ENCODE results near the gene SNX3. TPM values are rescaled to one million over a fixed set of nuclear protein-coding genes. Genes with fewer than 3 reads are reported as not detected.

SNX3 gene
- total RNA-seq, 2 experiments from 2014 or later = 72.9 to 88.6 TPM

DNA sequence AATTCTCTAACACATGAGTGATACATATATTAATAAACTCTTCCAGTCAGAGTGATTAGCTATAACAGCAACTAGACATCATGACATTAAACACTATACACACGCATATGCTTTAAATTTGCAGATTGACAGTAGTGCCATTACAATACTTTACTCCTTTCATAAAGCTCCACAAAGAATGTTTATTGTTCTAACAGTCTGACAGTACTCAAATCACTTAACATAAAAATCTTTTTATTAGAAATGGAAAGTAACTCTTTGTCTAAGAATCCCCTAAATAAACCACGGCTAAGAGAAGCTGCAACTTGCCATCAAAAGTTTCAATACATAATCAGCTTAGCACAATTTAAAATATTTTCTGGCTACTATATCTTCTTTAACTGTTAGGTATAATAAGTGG lies 24.0 kb downstream of the SNX3 start:
- no TSS peak for BruUV-seq (replicated peaks)
- TF ChIP-seq EZH2phosphoT487 (IDR thresholded peaks at IDR 0.05; ENCODE audit: borderline replicate concordance, low read depth, low read length) = no peak
- TF ChIP-seq, protein P1, sequence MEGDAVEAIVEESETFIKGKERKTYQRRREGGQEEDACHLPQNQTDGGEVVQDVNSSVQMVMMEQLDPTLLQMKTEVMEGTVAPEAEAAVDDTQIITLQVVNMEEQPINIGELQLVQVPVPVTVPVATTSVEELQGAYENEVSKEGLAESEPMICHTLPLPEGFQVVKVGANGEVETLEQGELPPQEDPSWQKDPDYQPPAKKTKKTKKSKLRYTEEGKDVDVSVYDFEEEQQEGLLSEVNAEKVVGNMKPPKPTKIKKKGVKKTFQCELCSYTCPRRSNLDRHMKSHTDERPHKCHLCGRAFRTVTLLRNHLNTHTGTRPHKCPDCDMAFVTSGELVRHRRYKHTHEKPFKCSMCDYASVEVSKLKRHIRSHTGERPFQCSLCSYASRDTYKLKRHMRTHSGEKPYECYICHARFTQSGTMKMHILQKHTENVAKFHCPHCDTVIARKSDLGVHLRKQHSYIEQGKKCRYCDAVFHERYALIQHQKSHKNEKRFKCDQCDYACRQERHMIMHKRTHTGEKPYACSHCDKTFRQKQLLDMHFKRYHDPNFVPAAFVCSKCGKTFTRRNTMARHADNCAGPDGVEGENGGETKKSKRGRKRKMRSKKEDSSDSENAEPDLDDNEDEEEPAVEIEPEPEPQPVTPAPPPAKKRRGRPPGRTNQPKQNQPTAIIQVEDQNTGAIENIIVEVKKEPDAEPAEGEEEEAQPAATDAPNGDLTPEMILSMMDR (conservative IDR thresholded peaks at IDR 0.05; ENCODE audit: low read length) = no peak
- CTCF ChIA-PET (ENCODE audit: unreplicated experiment) = no interaction called here

DNA sequence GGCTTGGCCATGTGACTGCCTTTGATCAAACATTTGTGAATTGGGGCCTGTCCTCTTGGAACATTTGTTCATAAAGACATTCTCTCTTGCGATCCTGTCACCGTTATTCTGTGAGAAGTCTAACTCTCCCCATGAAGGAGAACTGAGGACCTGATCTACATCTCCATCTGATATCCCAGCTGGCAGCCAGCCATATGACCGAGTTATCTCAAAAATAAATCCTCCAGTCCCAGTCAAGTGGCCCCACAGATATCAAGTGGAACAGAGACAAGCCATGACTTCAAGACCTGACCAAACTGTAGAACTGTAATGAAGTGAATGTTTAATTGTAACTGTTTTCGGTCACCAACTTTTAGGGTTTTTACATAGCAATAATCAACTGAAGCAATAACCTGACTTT lies 25.7 kb downstream of the SNX3 start:
- H3K9me3 ChIP-seq (ENCODE audit: low read length) = no peaks in the 10 kb centered on the region

More for the DNA sequence above, 24.0 kb downstream of the SNX3 start:
- DNase-seq (ENCODE audit: low spot score) = no peak
- Histone ChIP-seq H3K79me2 (ENCODE audit: insufficient read depth, low read depth, low read length) (peaks cover 38% of the 10 kb centered on the region; the same call in 1 of the 2 replicates), H3K36me3 (ENCODE audit: insufficient read depth, low read length) (peaks cover 75% of the 10 kb centered on the region), H3K9me2 (ENCODE audit: insufficient read depth, low read length) (no peaks in the 10 kb centered on the region), H3K9me3 (ENCODE audit: low read length) (peaks cover under 1% of the 10 kb centered on the region; the same call in 1 of the 2 replicates), H3K4me3 (ENCODE audit: low read depth, low read length, poor library complexity, severe bottlenecking) (no peak overlapping the region), H3K4me1 (ENCODE audit: insufficient read depth, low read length, poor library complexity, severe bottlenecking) (no peaks in the 10 kb centered on the region), H3K4me2 (ENCODE audit: low read length) (no peak overlapping the region), H4K20me1 (ENCODE audit: insufficient read depth, low read length) (peaks cover 8% of the 10 kb centered on the region; the same call in 1 of the 2 replicates), H2AFZ (ENCODE audit: low read length) (no peak overlapping the region), H3K27ac (ENCODE audit: low read depth, low read length, poor library complexity, severe bottlenecking) (no peak overlapping the region)
- POLR2A ChIA-PET = interaction anchor here (0.6 to 1.2 kb wide), 6 partner anchors 10 to 1052 kb away, joined by 3 to 7 read pairs (median 4); partner anchors contain the start of gene SNX3
- intact Hi-C loops (cut with micrococcal nuclease; ENCODE audit: unreplicated experiment) = no loop called here

DNA sequence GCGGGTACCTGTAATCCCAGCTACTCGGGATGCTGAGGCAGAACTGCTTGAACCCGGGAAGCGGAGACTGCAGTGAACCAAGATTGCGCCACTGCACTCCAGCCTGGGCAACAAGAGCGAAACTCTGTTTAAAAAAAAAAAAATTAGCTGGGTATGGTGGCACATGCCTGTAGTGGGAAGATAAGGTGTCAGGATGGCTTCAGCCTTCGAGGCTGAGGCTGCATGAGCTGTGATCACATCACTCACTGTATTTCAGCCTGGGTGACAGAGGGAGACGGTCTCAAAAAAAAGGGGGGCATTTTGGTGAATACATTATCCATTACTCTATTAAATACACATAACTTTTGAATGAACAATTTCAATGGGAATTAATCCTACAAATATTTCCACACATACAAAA lies 32.4 kb downstream of the SNX3 start:
- intact Hi-C loops (cut with micrococcal nuclease; ENCODE audit: unreplicated experiment) = no loop called here
- Histone ChIP-seq H3K79me2 (ENCODE audit: insufficient read depth, low read depth, low read length) (peaks cover 22% of the 10 kb centered on the region; the same call in 1 of the 2 replicates), H3K4me1 (ENCODE audit: insufficient read depth, low read length, poor library complexity, severe bottlenecking) (no peaks in the 10 kb centered on the region), H4K20me1 (ENCODE audit: insufficient read depth, low read length) (peaks cover 8% of the 10 kb centered on the region; the same call in 1 of the 2 replicates), H3K4me2 (ENCODE audit: low read length) (no peak overlapping the region), H3K4me3 (ENCODE audit: low read depth, low read length, poor library complexity, severe bottlenecking) (no peak overlapping the region), H3K9me3 (ENCODE audit: low read length) (no peaks in the 10 kb centered on the region), H2AFZ (ENCODE audit: low read length) (no peak overlapping the region), H3K9me2 (ENCODE audit: insufficient read depth, low read length) (no peaks in the 10 kb centered on the region), H3K36me3 (ENCODE audit: insufficient read depth, low read length) (peaks cover 9% of the 10 kb centered on the region), H3K27ac (ENCODE audit: low read depth, low read length, poor library complexity, severe bottlenecking) (no peak overlapping the region)
- CTCF ChIA-PET (ENCODE audit: unreplicated experiment) = no interaction called here
- DNase-seq (ENCODE audit: low spot score) = no peak
- BruUV-seq (replicated peaks) = no TSS peak
- POLR2A ChIA-PET = no interaction called here
- TF ChIP-seq EZH2phosphoT487 (IDR thresholded peaks at IDR 0.05; ENCODE audit: borderline replicate concordance, low read depth, low read length) = no peak
- TF ChIP-seq, protein P1 (conservative IDR thresholded peaks at IDR 0.05; ENCODE audit: low read length) = no peak

More for the DNA sequence above, 25.7 kb downstream of the SNX3 start:
- H3K9me2 ChIP-seq (ENCODE audit: insufficient read depth, low read length) = no peaks in the 10 kb centered on the region
- intact Hi-C loops (cut with micrococcal nuclease; ENCODE audit: unreplicated experiment) = no loop called here
- peaks cover 8% of the 10 kb centered on the region; the same call in 1 of the 2 replicates for H4K20me1 ChIP-seq (ENCODE audit: insufficient read depth, low read length)
- ChIA-PET CTCF (ENCODE audit: unreplicated experiment) (no interaction called here), POLR2A (no interaction called here)
- H3K27ac ChIP-seq (ENCODE audit: low read depth, low read length, poor library complexity, severe bottlenecking) = no peak overlapping the region
- no peak for DNase-seq (ENCODE audit: low spot score)
- peaks cover 60% of the 10 kb centered on the region for H3K36me3 ChIP-seq (ENCODE audit: insufficient read depth, low read length)
- TF ChIP-seq, protein P1 (conservative IDR thresholded peaks at IDR 0.05; ENCODE audit: low read length) = no peak
- no peak overlapping the region for H3K4me2 ChIP-seq (ENCODE audit: low read length)
- H3K4me3 ChIP-seq (ENCODE audit: low read depth, low read length, poor library complexity, severe bottlenecking) = no peak overlapping the region
- H3K79me2 ChIP-seq (ENCODE audit: insufficient read depth, low read depth, low read length) = peaks cover 37% of the 10 kb centered on the region; the same call in 1 of the 2 replicates
- no peak overlapping the region for H2AFZ ChIP-seq (ENCODE audit: low read length)
- no peaks in the 10 kb centered on the region for H3K4me1 ChIP-seq (ENCODE audit: insufficient read depth, low read length, poor library complexity, severe bottlenecking)
- BruUV-seq (replicated peaks) = no TSS peak
